ENCODE results near the gene CACNB1. TPM values are rescaled to one million over a fixed set of nuclear protein-coding genes. Genes with fewer than 3 reads are reported as not detected.
A peak's percentile ranks its signal among the peaks of the same experiment; 100 is the strongest.

Gene CACNB1
- total and polyA plus RNA-seq, 2 of the 4 experiments (the other 2 are of a cell fraction): 2.5 to 8.6 TPM

GRCh38 chr17:39167476-39167875, 30.0 kb downstream of the CACNB1 start:
- no peak overlapping the region for H3K4me3 ChIP-seq (ENCODE audit: insufficient read depth, low read depth, low read length)
- ChIA-PET POLR2A (ENCODE audit: unreplicated experiment) (no interaction called here), CTCF (interaction anchor here (0.6 to 1.6 kb wide), 5 partner anchors 8 to 69 kb away, joined by 3 to 6 read pairs (median 3); no protein-coding TSS in a partner anchor)
- H2BK15ac ChIP-seq (ENCODE audit: low read depth, low read length): no peak overlapping the region
- H3K79me1 ChIP-seq (ENCODE audit: low read depth in 1 of 2, low read length in 2 of 2): no peaks in the 10 kb centered on the region
- DNase-seq: no peak
- no peak overlapping the region for H3K4ac ChIP-seq (ENCODE audit: low read depth, low read length)
- TF ChIP-seq MAZ (IDR thresholded peaks at IDR 0.05; ENCODE audit: borderline replicate concordance, low read depth, low read length) (no peak), MAFK (IDR thresholded peaks at IDR 0.05; ENCODE audit: low read depth, low read length) (no peak), NFE2L2 (IDR thresholded peaks at IDR 0.05; ENCODE audit: low read depth, low read length) (no peak), BHLHE40 (IDR thresholded peaks at IDR 0.05; ENCODE audit: low read depth, low read length) (no peak), RFX5 (IDR thresholded peaks at IDR 0.05; ENCODE audit: low read depth, low read length) (no peak), ELK1 (IDR thresholded peaks at IDR 0.05; ENCODE audit: borderline replicate concordance, low read depth, low read length) (no peak), POLR2A (IDR thresholded peaks at IDR 0.05; ENCODE audit: low read depth, low read length) (no peak), CTCF (conservative IDR thresholded peaks at IDR 0.05; ENCODE audit: low read depth, low read length) (no peak), RCOR1 (IDR thresholded peaks at IDR 0.05; ENCODE audit: insufficient replicate concordance, low read length) (no peak), CHD1 (IDR thresholded peaks at IDR 0.05; ENCODE audit: low read depth, low read length) (no peak), USF2 (IDR thresholded peaks at IDR 0.05; ENCODE audit: low read depth, low read length) (no peak), SMC3 (IDR thresholded peaks at IDR 0.05; ENCODE audit: low read depth, low read length) (no peak), MXI1 (IDR thresholded peaks at IDR 0.05; ENCODE audit: borderline replicate concordance, low read depth, low read length) (no peak)
- dilution Hi-C loops (cut with HindIII; ENCODE audit: low sequenced_read_pairs, unreplicated experiment) (no loop called here), intact Hi-C loops (cut with micrococcal nuclease) (no loop called here), in situ Hi-C loops (cut with MboI; ENCODE audit: low sequenced_read_pairs) (no loop called here)
- H4K5ac ChIP-seq (ENCODE audit: low read depth, low read length): no peak overlapping the region
- no peak overlapping the region for H3K14ac ChIP-seq (replicated peaks; ENCODE audit: low read depth, low read length)
- H4K8ac ChIP-seq (ENCODE audit: low read depth in 2 of 2, low read length in 2 of 2): no peak overlapping the region
- no peak overlapping the region for H4K91ac ChIP-seq (ENCODE audit: insufficient read depth, low read depth, low read length)
- H2BK20ac ChIP-seq (ENCODE audit: low read depth, low read length): no peak overlapping the region
- H3K9me3 ChIP-seq (ENCODE audit: control insufficient read depth, insufficient read depth, low read length): no peaks in the 10 kb centered on the region
- BruUV-seq (replicated peaks): no TSS peak
- H2BK5ac ChIP-seq (ENCODE audit: low read depth, low read length, poor library complexity, severe bottlenecking): no peak overlapping the region
- peak overlapping the region; percentile 10; the same call in 1 of the 2 replicates for H3K4me2 ChIP-seq (ENCODE audit: low read depth, low read length)
- no peak overlapping the region for H2AFZ ChIP-seq (replicated peaks; ENCODE audit: low read length, poor library complexity)
- peaks cover 3% of the 10 kb centered on the region; the same call in 1 of the 2 replicates for H3K4me1 ChIP-seq (ENCODE audit: control insufficient read depth, insufficient read depth, low read length)
- no CpG with 5 or more reads among the region's 2 CpGs for WGBS, 2 experiments (ENCODE audit: extremely low coverage in 2 of 2, insufficient read length in 1 of 2)
- H3K36me3 ChIP-seq (ENCODE audit: control insufficient read depth, insufficient read depth, low read length): no peaks in the 10 kb centered on the region
- H3K9ac ChIP-seq (ENCODE audit: low read depth, low read length): no peak overlapping the region
- no peak overlapping the region for H3K23ac ChIP-seq (ENCODE audit: low read depth, low read length)
- peaks cover 8% of the 10 kb centered on the region for H3K9me1 ChIP-seq (ENCODE audit: insufficient read depth, low read length)
- no peak overlapping the region for H3K27ac ChIP-seq (ENCODE audit: insufficient read depth, low read length)
- H2AK5ac ChIP-seq (ENCODE audit: low read depth, low read length): no peak overlapping the region
- no peak overlapping the region for H3K56ac ChIP-seq (ENCODE audit: extremely low read depth, insufficient read depth, low read length)
- H2AK9ac ChIP-seq (replicated peaks; ENCODE audit: low read depth, low read length, poor library complexity): no peak overlapping the region
- H2BK120ac ChIP-seq (ENCODE audit: low read depth, low read length): no peak overlapping the region
- no peak overlapping the region for H3K18ac ChIP-seq (ENCODE audit: low read depth, low read length)
- peaks cover 28% of the 10 kb centered on the region for H3K27me3 ChIP-seq (ENCODE audit: control insufficient read depth, insufficient read depth, low read length)
- ATAC-seq (ENCODE audit: low read depth): peak; percentile 4
- H4K20me1 ChIP-seq (ENCODE audit: insufficient read depth, low read length): no peaks in the 10 kb centered on the region

Measured in IMR-90 (cell line).